Measurements from ENCODE around the gene MEPE. TPM values are rescaled to one million over a fixed set of nuclear protein-coding genes. Genes with fewer than 3 reads are reported as not detected.

MEPE gene
- total RNA-seq, 1 donor from 2014 or later = not detected

GRCh38 chr4:87853891-87854290 is 21.1 kb downstream of the MEPE start:
- no peaks in the 10 kb centered on the region for H3K27me3 ChIP-seq
- H3K36me3 Mint-ChIP-seq = no peaks in the 10 kb centered on the region
- no peaks in the 10 kb centered on the region for H4K20me1 ChIP-seq (ENCODE audit: low read depth)
- H3K9me3 Mint-ChIP-seq = peaks cover 2% of the 10 kb centered on the region
- H3K4me1 ChIP-seq = no peaks in the 10 kb centered on the region
- DNase-seq (ENCODE audit: low spot score) = no peak
- H3F3A ChIP-seq (ENCODE audit: low read depth) = no peaks in the 10 kb centered on the region
- H3K27ac ChIP-seq = no peak overlapping the region
- no peak overlapping the region for H3K4me3 ChIP-seq
- no peaks in the 10 kb centered on the region for H3K36me3 ChIP-seq
- no peak overlapping the region for H3K4me2 ChIP-seq
- peaks cover 6% of the 10 kb centered on the region for H3K4me1 Mint-ChIP-seq
- no peak overlapping the region for H3K4me3 Mint-ChIP-seq
- H3K27me3 Mint-ChIP-seq (ENCODE audit: insufficient read depth, low read depth) = peaks cover 4% of the 10 kb centered on the region
- H3K27ac Mint-ChIP-seq = no peak overlapping the region
- no peaks in the 10 kb centered on the region for H3K79me2 ChIP-seq (ENCODE audit: low read depth)
- no peaks in the 10 kb centered on the region for H3K9me3 ChIP-seq (ENCODE audit: low read depth)
- peak overlapping the region; percentile 87 for H2AFZ ChIP-seq (replicated peaks)
- H3K9ac ChIP-seq = no peak overlapping the region
- TF ChIP-seq EZH2phosphoT487 (IDR thresholded peaks at IDR 0.05) = no peak
- no peak for TF ChIP-seq EZH2 (IDR thresholded peaks at IDR 0.05)
- TF ChIP-seq, protein P1, sequence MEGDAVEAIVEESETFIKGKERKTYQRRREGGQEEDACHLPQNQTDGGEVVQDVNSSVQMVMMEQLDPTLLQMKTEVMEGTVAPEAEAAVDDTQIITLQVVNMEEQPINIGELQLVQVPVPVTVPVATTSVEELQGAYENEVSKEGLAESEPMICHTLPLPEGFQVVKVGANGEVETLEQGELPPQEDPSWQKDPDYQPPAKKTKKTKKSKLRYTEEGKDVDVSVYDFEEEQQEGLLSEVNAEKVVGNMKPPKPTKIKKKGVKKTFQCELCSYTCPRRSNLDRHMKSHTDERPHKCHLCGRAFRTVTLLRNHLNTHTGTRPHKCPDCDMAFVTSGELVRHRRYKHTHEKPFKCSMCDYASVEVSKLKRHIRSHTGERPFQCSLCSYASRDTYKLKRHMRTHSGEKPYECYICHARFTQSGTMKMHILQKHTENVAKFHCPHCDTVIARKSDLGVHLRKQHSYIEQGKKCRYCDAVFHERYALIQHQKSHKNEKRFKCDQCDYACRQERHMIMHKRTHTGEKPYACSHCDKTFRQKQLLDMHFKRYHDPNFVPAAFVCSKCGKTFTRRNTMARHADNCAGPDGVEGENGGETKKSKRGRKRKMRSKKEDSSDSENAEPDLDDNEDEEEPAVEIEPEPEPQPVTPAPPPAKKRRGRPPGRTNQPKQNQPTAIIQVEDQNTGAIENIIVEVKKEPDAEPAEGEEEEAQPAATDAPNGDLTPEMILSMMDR (IDR thresholded peaks at IDR 0.05) = no peak

DNA sequence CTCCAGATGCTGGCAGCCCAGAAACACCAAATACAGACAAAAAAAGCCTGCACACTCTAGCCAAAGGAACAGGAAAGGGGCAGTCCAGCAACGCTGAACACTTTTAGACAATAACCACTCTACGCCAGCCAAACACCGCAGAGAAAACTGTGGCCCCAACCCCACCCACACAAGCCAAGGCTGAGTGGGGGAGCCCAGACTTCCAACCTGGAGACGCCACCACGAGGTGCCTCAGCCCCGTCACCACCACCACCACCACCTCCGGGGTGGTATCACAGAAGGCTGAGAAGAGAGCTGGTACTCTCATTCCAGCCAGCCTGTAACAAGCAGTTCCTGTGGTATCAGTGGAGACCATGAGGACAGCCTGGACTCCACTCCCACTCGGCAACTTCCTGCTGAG is 22.8 kb downstream of the MEPE start:
- H3K4me3 ChIP-seq = no peak overlapping the region
- DNase-seq (ENCODE audit: low spot score) = no peak

GRCh38 chr4:87856816-87857215 is 24.0 kb downstream of the MEPE start:
- no peak overlapping the region for H3K4me2 ChIP-seq
- Mint-ChIP-seq H3K27ac (no peak overlapping the region), H3K36me3 (no peaks in the 10 kb centered on the region), H3K9me3 (peaks cover 2% of the 10 kb centered on the region), H3K27me3 (ENCODE audit: insufficient read depth, low read depth) (peaks cover 4% of the 10 kb centered on the region), H3K4me1 (peaks cover 6% of the 10 kb centered on the region), H3K4me3 (no peak overlapping the region)
- H3F3A ChIP-seq (ENCODE audit: low read depth) = no peaks in the 10 kb centered on the region
- no peaks in the 10 kb centered on the region for H3K27me3 ChIP-seq
- no peaks in the 10 kb centered on the region for H4K20me1 ChIP-seq (ENCODE audit: low read depth)
- no peaks in the 10 kb centered on the region for H3K9me3 ChIP-seq (ENCODE audit: low read depth)
- H3K4me3 ChIP-seq = no peak overlapping the region
- H3K4me1 ChIP-seq = no peaks in the 10 kb centered on the region
- H3K27ac ChIP-seq = no peak overlapping the region
- H3K9ac ChIP-seq = no peak overlapping the region
- no peaks in the 10 kb centered on the region for H3K79me2 ChIP-seq (ENCODE audit: low read depth)
- DNase-seq (ENCODE audit: low spot score) = no peak
- TF ChIP-seq, protein P1 (IDR thresholded peaks at IDR 0.05) = no peak
- TF ChIP-seq EZH2 (IDR thresholded peaks at IDR 0.05) (no peak), EZH2phosphoT487 (IDR thresholded peaks at IDR 0.05) (no peak)
- H3K36me3 ChIP-seq = no peaks in the 10 kb centered on the region
- peak overlapping the region; percentile 7 for H2AFZ ChIP-seq (replicated peaks)

More for the DNA sequence above, 22.8 kb downstream of the MEPE start:
- H3K27me3 Mint-ChIP-seq (ENCODE audit: insufficient read depth, low read depth) = peaks cover 4% of the 10 kb centered on the region
- no peak overlapping the region for H3K27ac ChIP-seq
- no peak for TF ChIP-seq EZH2phosphoT487 (IDR thresholded peaks at IDR 0.05)
- TF ChIP-seq, protein P1 (IDR thresholded peaks at IDR 0.05) = no peak
- TF ChIP-seq EZH2 (IDR thresholded peaks at IDR 0.05) = no peak
- H3K36me3 ChIP-seq = no peaks in the 10 kb centered on the region
- H3K4me1 Mint-ChIP-seq = peaks cover 6% of the 10 kb centered on the region
- H3K9me3 Mint-ChIP-seq = peaks cover 2% of the 10 kb centered on the region
- H3K27ac Mint-ChIP-seq = no peak overlapping the region
- no peak overlapping the region for H3K4me2 ChIP-seq
- H3K9me3 ChIP-seq (ENCODE audit: low read depth) = no peaks in the 10 kb centered on the region
- H4K20me1 ChIP-seq (ENCODE audit: low read depth) = no peaks in the 10 kb centered on the region
- no peaks in the 10 kb centered on the region for H3K79me2 ChIP-seq (ENCODE audit: low read depth)
- no peaks in the 10 kb centered on the region for H3K27me3 ChIP-seq
- no peaks in the 10 kb centered on the region for H3K4me1 ChIP-seq
- H3K9ac ChIP-seq = no peak overlapping the region
- H3K4me3 Mint-ChIP-seq = no peak overlapping the region
- H3F3A ChIP-seq (ENCODE audit: low read depth) = no peaks in the 10 kb centered on the region
- H2AFZ ChIP-seq (replicated peaks) = no peak overlapping the region
- H3K36me3 Mint-ChIP-seq = no peaks in the 10 kb centered on the region
